Subcutaneous adipose tissue (tissue), 4 donors: Measurements from ENCODE around the gene DNAH8. TPM values are rescaled to one million over a fixed set of nuclear protein-coding genes. Genes with fewer than 3 reads are reported as not detected.

ENCODE experiments used
- CTCF ChIP-seq: fragments of 450-650 bp; IDR thresholded peaks from one replicate; pipeline ENCODE4 v1.5.1; 2016; ENCODE audit warnings: low read depth, mild to moderate bottlenecking, control low read depth, antibody characterized with exemption, moderate library complexity
- total RNA-seq, 4 donors: library from RNA; depleted of rRNA; stranded (reverse); fragments of >200 nt; gene quantifications; one replicate each; pipeline ENCODE4 v1.1.0, GENCODE V29; 2016

Gene DNAH8
- total RNA-seq, 4 donors from 2014 or later: not detected

DNA sequence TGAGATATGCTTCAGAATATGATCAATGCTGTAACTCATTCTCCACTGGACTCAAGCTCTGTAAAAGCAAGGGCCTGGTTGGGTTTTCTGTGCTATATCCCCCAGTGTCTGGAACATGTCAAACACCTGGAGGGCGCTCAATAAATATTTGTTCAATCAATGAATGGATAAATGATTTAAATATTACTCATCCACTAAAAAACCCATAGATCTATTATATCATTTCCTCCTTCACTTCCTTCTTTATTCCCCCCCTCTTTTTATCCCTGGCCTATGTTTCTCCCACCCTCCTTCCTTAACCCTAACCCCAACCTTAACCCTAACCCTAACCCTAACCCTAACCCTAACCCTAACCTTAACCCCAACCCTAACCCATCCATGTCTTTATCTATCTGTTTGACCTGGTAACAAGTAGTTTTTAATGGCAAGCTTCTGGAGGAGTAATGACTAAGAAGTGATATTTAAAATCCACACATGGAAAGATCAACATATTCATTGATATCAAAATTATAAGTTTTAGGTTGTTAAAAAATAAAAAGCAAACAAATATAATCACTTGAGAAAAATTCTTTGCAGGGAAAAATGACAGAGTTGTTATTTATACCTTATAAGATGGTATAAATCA is 229.7 kb downstream of the DNAH8 start:
- no peak for TF ChIP-seq CTCF

- no peak for TF ChIP-seq CTCF
Observed at GRCh38 chr6:38955861-38956260, 240.8 kb downstream of the DNAH8 start.

DNA sequence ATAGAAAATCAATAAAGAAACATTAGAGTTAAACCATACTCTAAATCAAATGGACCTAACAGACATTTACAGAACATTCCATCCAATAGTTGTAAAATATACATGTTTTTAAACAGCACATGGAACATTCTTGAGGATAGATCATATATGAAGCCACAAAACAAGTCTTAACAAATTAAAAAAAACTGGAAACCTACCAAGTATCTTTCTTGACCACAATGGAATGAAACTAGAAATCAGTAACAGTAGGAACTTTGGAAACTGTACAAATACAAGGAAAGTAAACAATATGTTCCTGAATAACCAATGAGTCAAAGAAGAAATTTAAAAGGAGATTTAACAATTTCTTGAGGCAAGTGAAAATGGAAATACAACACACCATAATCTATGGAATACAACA is 242.3 kb downstream of the DNAH8 start:
- no peak for TF ChIP-seq CTCF

DNA sequence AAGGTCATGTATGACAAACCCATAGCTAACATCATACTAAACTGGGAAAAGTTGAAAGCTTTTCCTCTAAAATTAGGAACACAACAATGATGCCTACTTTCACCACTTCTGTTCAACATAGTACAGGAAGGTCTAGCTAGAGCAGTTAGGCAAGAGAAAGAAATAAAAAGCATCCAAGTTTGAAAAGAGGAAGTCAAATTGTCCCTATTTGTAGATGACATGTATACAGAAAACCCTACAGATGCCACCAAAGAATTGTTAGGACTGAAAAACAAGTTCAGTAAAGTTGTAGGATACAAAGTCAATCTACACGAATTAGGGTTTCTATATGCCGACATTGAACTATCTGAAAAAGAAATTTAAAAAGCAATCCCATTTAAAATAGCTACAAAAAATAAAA is 244.0 kb downstream of the DNAH8 start:
- no peak for TF ChIP-seq CTCF

DNA sequence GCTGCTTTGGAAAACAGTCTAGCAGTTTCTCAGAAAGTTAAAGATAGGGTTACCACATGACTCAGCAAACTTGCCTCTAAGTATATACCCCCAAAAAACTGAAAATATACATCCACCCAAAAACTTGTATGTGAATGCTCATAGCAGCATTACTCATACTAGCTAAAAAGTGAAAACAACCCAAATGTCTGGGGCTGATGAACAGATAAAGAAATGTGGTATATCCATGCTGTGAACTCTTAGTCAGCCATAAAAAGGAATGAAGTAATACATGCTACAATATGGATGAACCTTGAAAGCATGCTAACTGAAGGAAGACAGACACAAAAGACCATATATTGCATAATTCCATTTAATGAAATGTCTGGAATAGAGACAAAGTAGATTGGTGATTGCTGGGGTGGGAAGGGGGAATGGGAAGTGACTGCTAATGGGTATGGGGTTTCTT is 253.6 kb downstream of the DNAH8 start:
- TF ChIP-seq CTCF: no peak

DNA sequence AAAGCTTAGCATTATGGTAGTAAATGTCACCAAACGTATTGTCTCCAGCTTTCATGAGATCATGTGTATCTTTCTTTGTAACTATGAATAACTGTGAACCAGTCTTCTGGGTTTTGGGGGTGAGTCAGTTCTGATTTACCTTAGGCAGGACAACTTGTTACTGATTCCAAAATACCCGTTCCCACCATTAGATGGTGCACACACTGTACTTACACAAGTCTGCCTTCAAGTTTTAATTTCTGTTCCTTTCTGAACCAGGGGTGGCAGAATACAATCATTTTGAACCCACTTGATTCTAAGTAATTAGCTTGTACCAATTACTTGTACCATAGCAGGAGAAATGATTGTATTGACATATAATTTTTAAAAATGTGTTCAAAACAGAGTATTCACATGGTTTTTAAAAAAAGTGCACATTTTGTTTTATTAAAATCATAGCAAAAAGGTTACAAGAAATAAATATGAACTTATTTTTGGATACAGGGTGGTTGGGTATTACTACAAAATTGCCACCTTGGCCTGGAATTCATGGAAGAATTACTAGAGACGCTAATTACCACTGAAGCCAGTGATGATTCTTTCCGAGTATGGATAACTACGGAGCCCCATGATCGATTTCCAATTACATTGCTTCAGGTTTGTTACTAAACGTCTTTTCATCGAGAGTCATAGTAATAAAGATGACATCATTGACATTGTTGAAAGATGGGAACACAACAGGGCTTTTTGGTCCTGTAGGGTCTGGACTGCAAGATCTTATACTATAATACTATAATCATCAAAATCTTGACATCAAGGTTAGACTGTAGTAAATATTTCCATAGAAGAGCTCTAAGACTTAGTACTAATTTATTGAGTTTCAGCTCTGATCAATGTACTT is 258.3 kb downstream of the DNAH8 start:
- TF ChIP-seq CTCF: no peak

GRCh38 chr6:38974389-38975151 is 259.5 kb downstream of the DNAH8 start:
- TF ChIP-seq CTCF: no peak
